Large intestine (tissue), 3 donors: ENCODE results near the gene MAP7D1. TPM values are rescaled to one million over a fixed set of nuclear protein-coding genes. Genes with fewer than 3 reads are reported as not detected.

Experiments
- DNase-seq, 2 donors: peaks; one replicate each; pipeline versions ENCODE4 v3.0.0 to v3.0.0-alpha.2; 2013
- H3K27ac ChIP-seq: one replicate; pipeline ENCODE4 v1.5.1; 2013; ENCODE audit warnings: low read length
- H3K27me3 ChIP-seq: 2 replicates; pipeline ENCODE4 v1.6.1; 2013; ENCODE audit warnings: low read length; ENCODE audit not compliant: control insufficient read depth, insufficient read depth
- H3K36me3 ChIP-seq: 2 replicates; pipeline ENCODE4 v1.6.1; 2013; ENCODE audit warnings: low read length; ENCODE audit not compliant: control insufficient read depth, insufficient read depth
- H3K4me1 ChIP-seq: one replicate; pipeline ENCODE4 v1.6.1; 2013; ENCODE audit warnings: low read length; ENCODE audit not compliant: control insufficient read depth, insufficient read depth
- H3K4me3 ChIP-seq: one replicate; pipeline ENCODE4 v1.5.1; 2013; ENCODE audit warnings: low read length
- H3K9me3 ChIP-seq: one replicate; pipeline ENCODE4 v1.6.1; 2013; ENCODE audit warnings: mild to moderate bottlenecking, low read depth, low read length, moderate library complexity; ENCODE audit not compliant: control insufficient read depth
- WGBS: methylation state at CpG from one replicate; pipeline ENCODE4 v1.1.5; 2013; ENCODE audit warnings: low lambda C conversion rate; ENCODE audit not compliant: insufficient coverage; 5-methylcytosine and 5-hydroxymethylcytosine counted together
- polyA plus RNA-seq: library from polyadenylated mRNA; unstranded; fragments of 120-200 nt; gene quantifications from one replicate; pipeline ENCODE4 v1.2.1, GENCODE V29; 2013

The MAP7D1 gene
- polyA plus RNA-seq, 1 donor = 38.6 TPM

- no peak overlapping the region for H3K27ac ChIP-seq
- DNase-seq = no peak
- H3K4me1 ChIP-seq = no peaks in the 10 kb centered on the region
- WGBS = no CpG with 5 or more reads among the region's 3 CpGs
- no peaks in the 10 kb centered on the region for H3K36me3 ChIP-seq
- no peaks in the 10 kb centered on the region for H3K9me3 ChIP-seq
- H3K4me3 ChIP-seq = no peak overlapping the region
- H3K27me3 ChIP-seq = no peaks in the 10 kb centered on the region
Measured at GRCh38 chr1:36203027-36203553, 47.1 kb downstream of the MAP7D1 start.

- WGBS = 33% methylated on average over 2 of the region's 10 CpGs
- no peak overlapping the region for H3K4me3 ChIP-seq
- DNase-seq = no peak
- no peaks in the 10 kb centered on the region for H3K36me3 ChIP-seq
- no peaks in the 10 kb centered on the region for H3K4me1 ChIP-seq
- no peaks in the 10 kb centered on the region for H3K9me3 ChIP-seq
- no peak overlapping the region for H3K27ac ChIP-seq
- H3K27me3 ChIP-seq = no peaks in the 10 kb centered on the region
Measured at GRCh38 chr1:36203554-36204346, 47.8 kb downstream of the MAP7D1 start.

GRCh38 chr1:36204347-36204909 is 48.5 kb downstream of the MAP7D1 start:
- no peaks in the 10 kb centered on the region for H3K27me3 ChIP-seq
- H3K27ac ChIP-seq = no peak overlapping the region
- no peaks in the 10 kb centered on the region for H3K36me3 ChIP-seq
- H3K9me3 ChIP-seq = no peaks in the 10 kb centered on the region
- DNase-seq = no peak
- H3K4me1 ChIP-seq = no peaks in the 10 kb centered on the region
- H3K4me3 ChIP-seq = no peak overlapping the region
- no CpG with 5 or more reads among the region's 6 CpGs for WGBS

GRCh38 chr1:36206323-36206858 is 50.4 kb downstream of the MAP7D1 start:
- Histone ChIP-seq H3K27ac (no peak overlapping the region), H3K4me1 (no peaks in the 10 kb centered on the region), H3K27me3 (no peaks in the 10 kb centered on the region), H3K36me3 (no peaks in the 10 kb centered on the region), H3K9me3 (no peaks in the 10 kb centered on the region), H3K4me3 (no peak overlapping the region)
- WGBS = 80% methylated on average over 1 of the region's 3 CpGs
- DNase-seq = no peak

GRCh38 chr1:36207339-36207738 is 51.4 kb downstream of the MAP7D1 start:
- no peaks in the 10 kb centered on the region for H3K27me3 ChIP-seq
- no peaks in the 10 kb centered on the region for H3K9me3 ChIP-seq
- DNase-seq = no peak
- H3K4me1 ChIP-seq = no peaks in the 10 kb centered on the region
- no peak overlapping the region for H3K27ac ChIP-seq
- H3K4me3 ChIP-seq = no peak overlapping the region
- H3K36me3 ChIP-seq = no peaks in the 10 kb centered on the region
- no CpG with 5 or more reads among the region's 6 CpGs for WGBS

- no CpG with 5 or more reads among the region's 6 CpGs for WGBS
- no peaks in the 10 kb centered on the region for H3K4me1 ChIP-seq
- H3K27ac ChIP-seq = no peak overlapping the region
- H3K9me3 ChIP-seq = no peaks in the 10 kb centered on the region
- no peaks in the 10 kb centered on the region for H3K36me3 ChIP-seq
- DNase-seq = no peak
- H3K4me3 ChIP-seq = no peak overlapping the region
- H3K27me3 ChIP-seq = no peaks in the 10 kb centered on the region
Measured at GRCh38 chr1:36208978-36209703, 53.2 kb downstream of the MAP7D1 start.

DNA sequence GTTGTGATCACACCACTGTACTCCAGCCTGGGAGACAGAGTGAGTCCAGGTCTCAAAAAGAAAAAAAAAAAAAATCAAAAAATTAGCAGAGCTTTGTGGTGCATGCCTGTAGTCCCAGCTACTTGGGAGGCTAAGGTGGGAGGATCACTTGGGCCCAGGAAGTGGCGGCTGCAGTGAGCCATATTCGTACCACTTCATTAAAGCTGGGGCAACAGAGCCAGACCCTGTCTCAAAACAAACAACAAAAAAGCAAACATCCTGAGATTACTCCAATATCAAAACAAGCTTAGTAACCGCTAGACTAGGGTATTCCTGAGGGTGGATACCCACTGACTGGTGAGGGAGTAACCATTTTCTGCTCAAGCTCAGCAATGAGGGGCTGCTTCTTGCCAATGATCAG is 55.3 kb downstream of the MAP7D1 start:
- Histone ChIP-seq H3K4me3 (no peak overlapping the region), H3K36me3 (no peaks in the 10 kb centered on the region), H3K27me3 (no peaks in the 10 kb centered on the region), H3K4me1 (no peaks in the 10 kb centered on the region), H3K27ac (no peak overlapping the region), H3K9me3 (no peaks in the 10 kb centered on the region)
- WGBS = no CpG with 5 or more reads among the region's 3 CpGs
- DNase-seq = no peak

DNA sequence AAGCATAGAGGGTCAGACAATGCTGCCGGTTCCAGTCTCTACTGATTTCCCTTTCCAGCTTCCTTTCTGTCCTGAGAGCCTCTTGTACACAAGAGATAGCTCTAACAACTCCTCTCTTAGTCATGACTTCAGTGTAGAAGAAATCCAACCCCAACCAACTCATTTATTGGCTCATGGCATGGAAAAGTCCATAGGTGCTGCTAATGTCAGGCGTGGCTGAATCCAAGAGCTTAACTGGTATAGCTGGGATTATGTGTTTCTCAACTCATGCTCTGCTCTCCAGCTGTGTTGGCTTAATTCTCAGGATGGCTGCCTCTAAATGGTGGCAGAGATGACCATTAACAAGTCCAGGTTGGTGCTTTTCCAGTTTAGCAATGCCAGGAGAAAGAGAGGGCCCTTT is 55.9 kb downstream of the MAP7D1 start:
- DNase-seq = no peak
- H3K36me3 ChIP-seq = no peaks in the 10 kb centered on the region
- WGBS = no CpG with 5 or more reads among the region's 2 CpGs

DNA sequence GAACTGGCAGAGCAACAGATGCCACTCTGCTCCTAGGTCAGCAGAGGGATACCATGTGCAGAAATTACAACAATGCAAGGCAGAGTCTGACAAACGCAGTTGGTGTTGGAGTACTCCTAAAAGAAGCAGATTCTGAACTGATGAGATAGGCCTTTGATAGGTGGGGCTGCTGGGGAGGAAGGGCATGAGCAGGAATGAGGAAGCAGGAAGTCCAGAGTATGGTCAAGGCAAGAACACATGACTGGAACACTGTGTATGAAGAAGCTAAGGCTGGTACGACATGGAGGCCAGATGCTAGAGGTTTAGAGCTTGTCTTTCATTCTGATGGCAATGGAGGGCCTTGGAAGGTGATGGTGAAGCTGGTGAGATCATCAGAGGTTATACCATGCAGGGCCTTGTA is 56.8 kb downstream of the MAP7D1 start:
- no peak overlapping the region for H3K4me3 ChIP-seq
- no peaks in the 10 kb centered on the region for H3K4me1 ChIP-seq
- no peaks in the 10 kb centered on the region for H3K36me3 ChIP-seq
- H3K27ac ChIP-seq = no peak overlapping the region
- 80% methylated on average over 1 of the region's 2 CpGs for WGBS
- H3K9me3 ChIP-seq = no peaks in the 10 kb centered on the region
- DNase-seq = no peak
- H3K27me3 ChIP-seq = no peaks in the 10 kb centered on the region

More for the DNA sequence above, 55.9 kb downstream of the MAP7D1 start:
- no peaks in the 10 kb centered on the region for H3K4me1 ChIP-seq
- H3K4me3 ChIP-seq = no peak overlapping the region
- no peaks in the 10 kb centered on the region for H3K9me3 ChIP-seq
- H3K27ac ChIP-seq = no peak overlapping the region
- no peaks in the 10 kb centered on the region for H3K27me3 ChIP-seq

DNA sequence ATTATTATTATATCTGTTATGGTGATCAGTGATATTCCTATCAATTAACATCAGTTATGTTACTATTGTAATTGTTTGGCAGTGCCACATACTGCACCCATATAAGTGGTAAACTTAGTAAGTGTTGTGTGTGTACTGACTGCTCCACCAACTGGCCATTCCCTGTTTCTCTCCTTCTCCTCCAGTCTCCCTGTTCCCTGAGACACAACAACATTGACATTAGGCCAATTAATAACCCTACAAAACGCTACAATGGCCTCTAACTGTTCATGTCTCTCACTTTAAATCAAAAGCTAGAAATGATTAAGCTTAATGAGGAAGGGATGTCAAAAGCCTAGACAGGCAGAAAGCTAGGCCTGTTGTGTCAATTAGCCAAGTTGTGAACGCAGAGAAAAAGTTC is 61.7 kb downstream of the MAP7D1 start:
- Histone ChIP-seq H3K36me3 (no peaks in the 10 kb centered on the region), H3K27ac (no peak overlapping the region), H3K27me3 (no peaks in the 10 kb centered on the region), H3K9me3 (no peaks in the 10 kb centered on the region), H3K4me1 (peaks cover under 1% of the 10 kb centered on the region), H3K4me3 (no peak overlapping the region)
- WGBS = no CpG with 5 or more reads among the region's 2 CpGs
- DNase-seq = no peak
